Gastrocnemius medialis (tissue), 4 donors: ENCODE data around the gene CLDN11. TPM values are rescaled to one million over a fixed set of nuclear protein-coding genes. Genes with fewer than 3 reads are reported as not detected.

ENCODE experiments used
- ATAC-seq, 2 donors: fragments of 150-250 bp; one replicate each; pipeline ENCODE4 v1.9.1; 2016
- DNase-seq, 2 donors: peaks; one replicate each; pipeline ENCODE4 v3.0.0-alpha.2; 2019
- H3K27ac ChIP-seq, 4 donors: fragments of 200-600 bp; sonication (generic); 1 replicate in 1 of 4; 2 replicates in 3 of 4; pipeline ENCODE4 v1.5.1; 2016 to 2018; ENCODE audit warnings: mild to moderate bottlenecking in 2 of 4, moderate library complexity in 1 of 4
- H3K27me3 ChIP-seq, 3 donors: fragments of 200-600 bp; sonication (generic) in 2 of 3; 1 replicate in 1 of 3; 2 replicates in 2 of 3; pipeline versions ENCODE4 v1.5.1 to v1.6.0; 2016 to 2019; ENCODE audit warnings: mild to moderate bottlenecking in 1 of 3, moderate library complexity in 1 of 3
- H3K36me3 ChIP-seq, 2 donors: fragments of 200-600 bp; sonication (generic) in 1 of 2; one replicate each; pipeline ENCODE4 v1.5.1; 2017 to 2018
- H3K4me1 ChIP-seq, 2 donors: fragments of 200-600 bp; sonication (generic) in 1 of 2; one replicate each; pipeline ENCODE4 v1.5.1; 2016 to 2017; ENCODE audit warnings: mild to moderate bottlenecking in 2 of 2
- H3K4me3 ChIP-seq, 4 donors: fragments of 200-600 bp; sonication (generic) in 3 of 4; 1 replicate in 1 of 4; 2 replicates in 3 of 4; pipeline ENCODE4 v1.5.1; 2016 to 2019; ENCODE audit warnings: mild to moderate bottlenecking in 2 of 4
- H3K9me3 ChIP-seq, 3 donors: fragments of 200-600 bp; sonication (generic) in 2 of 3; 1 replicate in 1 of 3; 2 replicates in 2 of 3; pipeline ENCODE4 v1.5.1; 2016 to 2019
- CTCF ChIP-seq, 5 experiments: fragments of 450-650 bp in 3 of 5; fragments of 200-600 bp in 2 of 5; sonication (generic) in 2 of 5; IDR thresholded peaks in 4 of 5; conservative IDR thresholded peaks in 1 of 5; 1 replicate in 4 of 5; 2 replicates in 1 of 5; pipeline ENCODE4 v1.5.1; 2016 to 2019; ENCODE audit warnings: antibody characterized with exemption in 5 of 5, mild to moderate bottlenecking in 3 of 5, moderate library complexity in 3 of 5
- POLR2A ChIP-seq, 2 donors: fragments of 450-650 bp; IDR thresholded peaks; one replicate each; pipeline ENCODE4 v1.6.1; 2017; ENCODE audit warnings: antibody characterized with exemption in 2 of 2, mild to moderate bottlenecking in 2 of 2, moderate library complexity in 2 of 2
- in situ Hi-C, 4 donors: fragments of 200-750 bp; cut with MboI; loops; one replicate each; pipeline versions ENCODE4 v1.15.0 to v1.8.0; 2017; ENCODE audit warnings: low sequenced_read_pairs in 4 of 4
- intact Hi-C: fragments of 100-400 bp; cut with DNase I; formaldehyde crosslinking; loops from one replicate; pipeline ENCODE4 v1.15.1; 2023; ENCODE audit warnings: low total_unique reads
- total RNA-seq, 4 donors: library from RNA; depleted of rRNA; stranded (reverse); fragments of >200 nt; gene quantifications; one replicate each; pipeline versions ENCODE4 v1.1.0 to v1.2.3, GENCODE V29; 2016

CLDN11 gene
- total RNA-seq, 4 donors from 2014 or later, result 0.53 to 2.7 (median 1.4) TPM

- peaks cover 0 to 1% (median 0%) of the 10 kb centered on the region in 3 donors for H3K27me3 ChIP-seq
- TF ChIP-seq POLR2A (IDR thresholded peaks at IDR 0.05) (no peak), CTCF (IDR thresholded peaks at IDR 0.05 in 4 of 5, conservative IDR thresholded peaks at IDR 0.05 in 1 of 5) (peak in 4 of 5 experiments; percentile 18 to 59 (median 38))
- intact Hi-C loops, result loop anchor here (1.0 to 5.0 kb wide), 3 partner anchors 53 to 398 kb away; partner anchors contain the start of gene SKIL
- ATAC-seq, result no peak
- H3K4me1 ChIP-seq, result no peaks in the 10 kb centered on the region
- no peak overlapping the region for H3K27ac ChIP-seq
- no peak overlapping the region for H3K4me3 ChIP-seq
- no peaks in the 10 kb centered on the region for H3K9me3 ChIP-seq
- no peak for DNase-seq
- in situ Hi-C loops, result loop anchor here (5.0 to 25.0 kb wide), 6 partner anchors 96 to 404 kb away; no protein-coding TSS in a partner anchor
- no peaks in the 10 kb centered on the region for H3K36me3 ChIP-seq
These were observed 8.1 kb upstream of the CLDN11 start for GRCh38 chr3:170410428-170411029.

GRCh38 chr3:170413291-170413690 lies 5.4 kb upstream of the CLDN11 start:
- Histone ChIP-seq H3K27me3 (peaks cover 11 to 20% (median 13%) of the 10 kb centered on the region in 3 donors), H3K27ac (no peak overlapping the region), H3K36me3 (no peaks in the 10 kb centered on the region), H3K4me3 (no peak overlapping the region), H3K9me3 (no peaks in the 10 kb centered on the region), H3K4me1 (no peaks in the 10 kb centered on the region)
- intact Hi-C loops (loop anchor here (5.0 kb wide), 1 partner anchor 56 kb away; the partner anchor contains the start of gene SKIL), in situ Hi-C loops (loop anchor here (5.0 to 25.0 kb wide), 6 partner anchors 98 to 402 kb away; no protein-coding TSS in a partner anchor)
- DNase-seq (no peak), ATAC-seq (no peak)
- TF ChIP-seq CTCF (IDR thresholded peaks at IDR 0.05 in 4 of 5, conservative IDR thresholded peaks at IDR 0.05 in 1 of 5) (no peak), POLR2A (IDR thresholded peaks at IDR 0.05) (no peak)

GRCh38 chr3:170414202-170414663 lies 4.4 kb upstream of the CLDN11 start:
- DNase-seq, result no peak
- ATAC-seq, result peak in 1 of 2 donors; percentile 36
- in situ Hi-C loops, result loop anchor here (5.0 to 25.0 kb wide), 6 partner anchors 99 to 401 kb away; no protein-coding TSS in a partner anchor
- intact Hi-C loops, result loop anchor here (1.0 to 5.0 kb wide), 3 partner anchors 57 to 277 kb away; partner anchors contain the start of gene SKIL
- Histone ChIP-seq H3K27me3 (peaks cover 18 to 28% (median 23%) of the 10 kb centered on the region in 3 donors), H3K4me1 (peaks cover 0 to 5% of the 10 kb centered on the region in 2 donors), H3K27ac (no peak overlapping the region), H3K4me3 (no peak overlapping the region), H3K36me3 (no peaks in the 10 kb centered on the region), H3K9me3 (no peaks in the 10 kb centered on the region)
- peak; percentile 50 to 82 (median 63) for TF ChIP-seq CTCF (IDR thresholded peaks at IDR 0.05 in 4 of 5, conservative IDR thresholded peaks at IDR 0.05 in 1 of 5)
- no peak for TF ChIP-seq POLR2A (IDR thresholded peaks at IDR 0.05)

- in situ Hi-C loops, result loop anchor here (10.0 to 25.0 kb wide), 4 partner anchors 102 to 398 kb away; no protein-coding TSS in a partner anchor
- intact Hi-C loops, result no loop called here
- Histone ChIP-seq H3K4me1 (peaks cover 0 to 9% of the 10 kb centered on the region in 2 donors), H3K9me3 (no peaks in the 10 kb centered on the region), H3K27me3 (peaks cover 27 to 36% (median 31%) of the 10 kb centered on the region in 3 donors), H3K36me3 (no peaks in the 10 kb centered on the region), H3K27ac (no peak overlapping the region), H3K4me3 (no peak overlapping the region)
- no peak for DNase-seq
- ATAC-seq, result no peak
- TF ChIP-seq CTCF (IDR thresholded peaks at IDR 0.05 in 4 of 5, conservative IDR thresholded peaks at IDR 0.05 in 1 of 5), result no peak
- TF ChIP-seq POLR2A (IDR thresholded peaks at IDR 0.05), result no peak
These were observed 1.6 kb upstream of the CLDN11 start for GRCh38 chr3:170417090-170417489.
